ENCODE results near the gene CLSTN1.

DNA sequence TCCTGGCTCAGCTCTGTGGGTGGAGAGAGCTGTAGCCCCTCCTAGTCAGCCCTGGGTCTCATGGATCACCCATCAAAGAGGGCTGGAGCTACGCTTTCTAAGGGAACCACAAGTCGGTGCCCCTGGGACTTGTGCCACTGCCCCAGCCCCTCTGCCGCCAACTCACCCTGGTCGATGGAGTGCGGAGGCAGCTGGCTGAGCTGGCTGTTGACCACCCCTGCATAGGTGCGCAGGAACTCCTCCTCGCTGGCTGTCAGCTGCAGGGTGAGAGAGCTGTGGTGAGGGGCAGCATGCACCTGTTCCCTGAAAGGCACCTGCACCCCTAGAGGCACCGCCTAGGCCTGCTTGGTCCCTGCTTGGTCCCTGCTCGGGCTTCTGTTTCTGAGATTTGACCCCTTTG is 47.3 kb upstream of the CLSTN1 start:
- TF ChIP-seq EZH2 (IDR thresholded peaks at IDR 0.05) (no peak), CTCF (IDR thresholded peaks at IDR 0.05) (no peak), EZH2phosphoT487 (IDR thresholded peaks at IDR 0.05) (no peak)

Data from neural progenitor cell (in vitro differentiated cells).